Keratinocyte (primary cell): ENCODE measurements around the gene PTPN5. TPM values are rescaled to one million over a fixed set of nuclear protein-coding genes. Genes with fewer than 3 reads are reported as not detected.

Experiments
- DNase-seq: peaks from one replicate; pipeline ENCODE4 v3.0.0-alpha.2; 2011; ENCODE audit warnings: low read depth, missing footprints, low spot score
- FAIRE-seq: peaks from 2 replicates; lab custom pipeline; 2011; peaks lifted over from hg19 to GRCh38; lab: Jason Lieb, UNC
- H2AFZ ChIP-seq: 2 replicates; pipeline ENCODE4 v1.6.0; 2012; ENCODE audit warnings: low read length, control low read depth, inconsistent platforms; ENCODE audit not compliant: control insufficient read depth
- H3K27ac ChIP-seq: 2 replicates; pipeline ENCODE4 v1.5.1; 2011; ENCODE audit warnings: low read length; ENCODE audit not compliant: control insufficient read depth, insufficient read depth
- H3K27me3 ChIP-seq: 3 replicates; pipeline ENCODE4 v1.6.0; 2011; ENCODE audit warnings: low read length; ENCODE audit not compliant: control insufficient read depth, insufficient read depth; ENCODE audit errors: extremely low read depth
- H3K36me3 ChIP-seq, 2 experiments: 2 replicates in 1 of 2; 3 replicates in 1 of 2; pipeline ENCODE4 v1.5.1; 2011; ENCODE audit warnings: low read length in 2 of 2, mild to moderate bottlenecking in 1 of 2; ENCODE audit not compliant: control insufficient read depth in 2 of 2, insufficient read depth in 2 of 2; ENCODE audit errors: extremely low read depth in 1 of 2
- H3K4me1 ChIP-seq: 3 replicates; pipeline ENCODE4 v1.5.1; 2011; ENCODE audit warnings: low read length; ENCODE audit not compliant: control insufficient read depth, insufficient read depth; ENCODE audit errors: extremely low read depth
- H3K4me2 ChIP-seq: 3 replicates; pipeline ENCODE4 v1.6.0; 2011; ENCODE audit warnings: low read depth, low read length; ENCODE audit not compliant: control insufficient read depth, insufficient read depth; ENCODE audit errors: extremely low read depth
- H3K4me3 ChIP-seq, 3 experiments: fragments of 200-600 bp in 1 of 3; sonication (generic) in 1 of 3; 2 replicates in 2 of 3; 3 replicates in 1 of 3; pipeline ENCODE4 v1.5.1; 2011 to 2016; ENCODE audit warnings: low read length in 3 of 3, mild to moderate bottlenecking in 3 of 3, control low read depth in 2 of 3, inconsistent platforms in 1 of 3, low read depth in 1 of 3, mixed read lengths in 1 of 3, mixed run types in 1 of 3, moderate library complexity in 1 of 3; ENCODE audit not compliant: control insufficient read depth in 2 of 3, insufficient read depth in 2 of 3; ENCODE audit errors: extremely low read depth in 1 of 3
- H3K79me2 ChIP-seq: 2 replicates; pipeline ENCODE4 v1.6.0; 2012; ENCODE audit warnings: low read length; ENCODE audit not compliant: control insufficient read depth, insufficient read depth
- H3K9ac ChIP-seq: 3 replicates; pipeline ENCODE4 v1.6.0; 2011; ENCODE audit warnings: low read length; ENCODE audit not compliant: control insufficient read depth, insufficient read depth; ENCODE audit errors: extremely low read depth
- H3K9me1 ChIP-seq: 3 replicates; pipeline ENCODE4 v1.6.0; 2011; ENCODE audit warnings: low read length; ENCODE audit not compliant: control insufficient read depth, insufficient read depth; ENCODE audit errors: extremely low read depth
- H3K9me3 ChIP-seq: 2 replicates; pipeline ENCODE4 v1.5.1; 2012; ENCODE audit warnings: low read depth, low read length; ENCODE audit not compliant: control insufficient read depth
- H4K20me1 ChIP-seq: 3 replicates; pipeline ENCODE4 v1.6.0; 2011; ENCODE audit warnings: low read length; ENCODE audit not compliant: control insufficient read depth, insufficient read depth; ENCODE audit errors: extremely low read depth
- EZH2 ChIP-seq: IDR thresholded peaks from one replicate; pipeline ENCODE4 v1.6.1; 2012; ENCODE audit warnings: inconsistent platforms, mild to moderate bottlenecking, low read length, moderate library complexity
- dilution Hi-C: fragments of 300-500 bp; cut with MboI; formaldehyde crosslinking; loops from one replicate; pipeline ENCODE4 v1.7.0; 2020; ENCODE audit warnings: low sequenced_read_pairs; ENCODE audit not compliant: extremely low pct_ligation_motif_present
- polyA minus RNA-seq, 3 experiments: library from RNA; depleted of rRNA, polyadenylated mRNA; stranded (reverse); fragments of >200 nt; gene quantifications; 1 replicate in 1 of 3; 2 replicates in 1 of 3; 3 replicates in 1 of 3; pipeline ENCODE4 v1.2.3, GENCODE V29; 2011
- polyA plus RNA-seq, 5 experiments: library from polyadenylated mRNA; depleted of rRNA in 3 of 5; stranded (reverse) in 3 of 5; stranded (forward) in 1 of 5; unstranded in 1 of 5; fragments of >200 nt; gene quantifications; 1 replicate in 1 of 5; 2 replicates in 3 of 5; 3 replicates in 1 of 5; pipeline versions ENCODE4 v1.2.1 to v1.2.3, GENCODE V29; 2011 to 2012; ENCODE audit warnings: missing spikeins in 2 of 5, low read depth in 1 of 5, low replicate concordance in 1 of 5
- TF ChIP-seq, protein P1 (sequence below), 3 experiments: IDR thresholded peaks in 1 of 3; conservative IDR thresholded peaks in 1 of 3; optimal IDR thresholded peaks in 1 of 3; 2 replicates in 2 of 3; 3 replicates in 1 of 3; pipeline versions ENCODE3 to v1.5.1; 2011; ENCODE audit warnings: low read length in 3 of 3, mild to moderate bottlenecking in 3 of 3, moderate library complexity in 2 of 3, control low read depth in 1 of 3, inconsistent platforms in 1 of 3; ENCODE audit not compliant: insufficient read depth in 2 of 3; ENCODE audit errors: extremely low read depth in 1 of 3

Gene PTPN5
- polyA plus RNA-seq (not detected in 3 replicates), polyA minus RNA-seq (not detected in 3 replicates)
- polyA plus RNA-seq (2011; ENCODE audit: low read depth), result not detected
- polyA plus RNA-seq (2011; cell fraction: cytosol; rRNA removed), result not detected in 2 replicates
- not detected in 2 replicates for polyA plus RNA-seq (2011; cell fraction: nucleus; rRNA removed)
- 0.24 TPM in 1 of 2 replicates, not detected in the other for polyA plus RNA-seq (2012; ENCODE audit: low replicate concordance)
- not detected for polyA minus RNA-seq (2011; cell fraction: cytosol; rRNA and poly(A)+ RNA removed)
- polyA minus RNA-seq (2011; cell fraction: nucleus; rRNA and poly(A)+ RNA removed), result not detected in 2 replicates

DNA sequence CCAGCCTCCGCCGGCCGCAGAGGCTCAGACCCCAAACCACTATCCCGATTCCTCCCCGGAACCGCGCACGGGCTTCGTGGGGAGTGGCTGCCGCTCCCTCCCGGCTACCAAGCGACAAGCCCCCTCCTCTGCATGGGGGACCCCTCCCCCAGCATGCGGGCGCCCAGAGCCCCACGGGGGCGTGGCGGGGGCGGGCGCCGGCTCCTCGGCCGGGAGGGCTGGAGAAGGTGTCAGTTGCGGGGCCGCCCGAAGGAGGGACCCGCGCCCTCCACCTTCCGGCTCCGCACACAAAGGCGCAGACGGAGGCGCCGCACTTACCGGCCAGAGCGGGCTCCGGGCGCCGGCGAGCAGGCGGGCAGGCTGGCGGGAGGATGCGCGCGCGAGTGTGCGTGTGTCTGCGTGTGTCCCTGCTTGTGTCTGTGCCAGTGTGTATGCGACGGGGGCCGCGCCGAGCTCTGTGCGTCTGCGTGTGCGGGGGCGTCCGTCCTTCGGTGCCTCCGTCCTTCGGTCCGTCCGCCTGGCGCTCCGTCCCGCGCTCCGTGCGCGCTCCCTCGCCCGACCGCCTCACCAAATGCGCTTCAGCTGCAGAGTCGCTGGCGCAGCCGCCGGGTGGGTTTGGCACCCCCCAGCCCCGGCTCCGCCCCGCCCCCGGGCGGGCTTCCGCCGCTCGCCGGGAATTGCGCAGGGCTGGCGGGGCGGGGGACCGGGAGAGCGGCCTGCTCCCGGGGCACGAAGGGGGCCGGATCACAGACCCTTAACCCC is at the start of gene PTPN5:
Gene PTPN5 (minus strand): TSS at position 592 of the 762 bp plus-strand sequence. CDS start 19,840 bp downstream, outside the sequence.
- peak; percentile 16 for TF ChIP-seq EZH2
- TF ChIP-seq, protein P1, sequence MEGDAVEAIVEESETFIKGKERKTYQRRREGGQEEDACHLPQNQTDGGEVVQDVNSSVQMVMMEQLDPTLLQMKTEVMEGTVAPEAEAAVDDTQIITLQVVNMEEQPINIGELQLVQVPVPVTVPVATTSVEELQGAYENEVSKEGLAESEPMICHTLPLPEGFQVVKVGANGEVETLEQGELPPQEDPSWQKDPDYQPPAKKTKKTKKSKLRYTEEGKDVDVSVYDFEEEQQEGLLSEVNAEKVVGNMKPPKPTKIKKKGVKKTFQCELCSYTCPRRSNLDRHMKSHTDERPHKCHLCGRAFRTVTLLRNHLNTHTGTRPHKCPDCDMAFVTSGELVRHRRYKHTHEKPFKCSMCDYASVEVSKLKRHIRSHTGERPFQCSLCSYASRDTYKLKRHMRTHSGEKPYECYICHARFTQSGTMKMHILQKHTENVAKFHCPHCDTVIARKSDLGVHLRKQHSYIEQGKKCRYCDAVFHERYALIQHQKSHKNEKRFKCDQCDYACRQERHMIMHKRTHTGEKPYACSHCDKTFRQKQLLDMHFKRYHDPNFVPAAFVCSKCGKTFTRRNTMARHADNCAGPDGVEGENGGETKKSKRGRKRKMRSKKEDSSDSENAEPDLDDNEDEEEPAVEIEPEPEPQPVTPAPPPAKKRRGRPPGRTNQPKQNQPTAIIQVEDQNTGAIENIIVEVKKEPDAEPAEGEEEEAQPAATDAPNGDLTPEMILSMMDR (optimal IDR thresholded peaks at IDR 0.05 in 1 of 3, IDR thresholded peaks at IDR 0.05 in 1 of 3, conservative IDR thresholded peaks at IDR 0.05 in 1 of 3; ENCODE audit: extremely low read depth in 1 of 3, insufficient read depth in 2 of 3, low read length in 3 of 3), result no peak

DNA sequence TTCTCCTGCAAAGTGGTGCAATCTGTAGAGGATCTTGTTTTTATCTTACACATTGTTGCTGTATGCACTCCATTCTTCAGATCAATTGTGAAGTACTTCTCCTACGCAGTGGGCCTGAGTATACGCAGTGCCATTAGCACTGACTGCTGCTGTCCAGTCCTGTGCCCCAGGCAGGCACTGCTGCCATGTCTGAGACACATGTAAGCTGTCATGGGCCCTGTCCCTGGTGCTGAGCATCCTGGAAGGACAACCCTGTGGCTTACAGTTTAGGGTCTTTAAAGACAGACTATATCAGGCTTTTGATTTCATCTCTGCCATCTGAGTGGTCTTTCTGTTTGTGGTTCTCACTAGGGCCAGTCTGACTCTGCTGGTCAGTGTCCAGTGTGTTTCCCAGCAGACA is 44.8 kb upstream of the PTPN5 start:
- no peak overlapping the region for H2AFZ ChIP-seq
- H3K4me2 ChIP-seq, result no peak overlapping the region
- peaks cover 3% of the 10 kb centered on the region for H3K9me3 ChIP-seq
- DNase-seq, result no peak
- no peak overlapping the region for H3K4me3 ChIP-seq
- H3K36me3 ChIP-seq, result no peaks in the 10 kb centered on the region
- no peak overlapping the region for H3K27ac ChIP-seq
- TF ChIP-seq, protein P1 (optimal IDR thresholded peaks at IDR 0.05 in 1 of 3, IDR thresholded peaks at IDR 0.05 in 1 of 3, conservative IDR thresholded peaks at IDR 0.05 in 1 of 3; ENCODE audit: extremely low read depth in 1 of 3, insufficient read depth in 2 of 3, low read length in 3 of 3), result no peak
- no peak for TF ChIP-seq EZH2
- H3K4me1 ChIP-seq, result no peaks in the 10 kb centered on the region
- no peak overlapping the region for H3K9ac ChIP-seq
- H3K27me3 ChIP-seq, result peaks cover 8% of the 10 kb centered on the region
- H3K9me1 ChIP-seq, result no peaks in the 10 kb centered on the region
- no peaks in the 10 kb centered on the region for H3K79me2 ChIP-seq
- no peaks in the 10 kb centered on the region for H4K20me1 ChIP-seq
- dilution Hi-C loops, result no loop called here
- no peak for FAIRE-seq

More for the DNA sequence above, at the start of gene PTPN5:
- dilution Hi-C loops, result no loop called here
- Histone ChIP-seq H3K4me2 (peak within 1 kb of the TSS; percentile 16), H3K4me1 (no peaks in the 10 kb centered on the region), H3K79me2 (no peaks in the 10 kb centered on the region), H3K9me3 (no peaks in the 10 kb centered on the region), H3K9me1 (no peaks in the 10 kb centered on the region), H3K36me3 (no peaks in the 10 kb centered on the region), H3K27ac (no peak within 1 kb of the TSS), H2AFZ (no peak within 1 kb of the TSS), H3K27me3 (peaks cover 49% of the 10 kb centered on the region), H3K4me3 (peak within 1 kb of the TSS in 2 of 3 experiments; percentile 7 to 22), H4K20me1 (no peaks in the 10 kb centered on the region), H3K9ac (no peak within 1 kb of the TSS)
- no peak for FAIRE-seq
- no peak for DNase-seq
